ENCODE measurements around the gene HMGB4. TPM values are rescaled to one million over a fixed set of nuclear protein-coding genes. Genes with fewer than 3 reads are reported as not detected.

Gene HMGB4
- total RNA-seq, 1 donor from 2014 or later: not detected

DNA sequence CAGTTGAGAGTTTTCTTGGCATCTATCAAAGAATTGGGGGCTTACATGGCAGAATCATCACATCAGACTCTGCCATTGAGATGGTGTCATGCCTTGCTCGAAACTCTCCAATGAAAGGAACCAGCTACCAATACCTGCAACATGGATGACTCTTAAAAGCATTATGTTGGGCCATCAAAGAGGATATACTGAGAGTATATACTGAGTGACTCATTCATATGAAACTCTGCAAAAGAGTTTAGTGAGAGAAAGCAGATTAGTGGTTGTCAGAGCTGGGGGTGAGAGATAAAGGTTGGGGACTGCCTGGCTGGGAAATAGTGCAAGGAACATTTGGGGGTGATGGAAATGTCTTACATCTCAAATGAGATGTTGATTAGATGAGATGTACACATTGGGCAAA, 14.7 kb upstream of the HMGB4 start:
- no peaks in the 10 kb centered on the region for H3K36me3 Mint-ChIP-seq (ENCODE audit: unreplicated experiment)
- TF ChIP-seq, protein P1, sequence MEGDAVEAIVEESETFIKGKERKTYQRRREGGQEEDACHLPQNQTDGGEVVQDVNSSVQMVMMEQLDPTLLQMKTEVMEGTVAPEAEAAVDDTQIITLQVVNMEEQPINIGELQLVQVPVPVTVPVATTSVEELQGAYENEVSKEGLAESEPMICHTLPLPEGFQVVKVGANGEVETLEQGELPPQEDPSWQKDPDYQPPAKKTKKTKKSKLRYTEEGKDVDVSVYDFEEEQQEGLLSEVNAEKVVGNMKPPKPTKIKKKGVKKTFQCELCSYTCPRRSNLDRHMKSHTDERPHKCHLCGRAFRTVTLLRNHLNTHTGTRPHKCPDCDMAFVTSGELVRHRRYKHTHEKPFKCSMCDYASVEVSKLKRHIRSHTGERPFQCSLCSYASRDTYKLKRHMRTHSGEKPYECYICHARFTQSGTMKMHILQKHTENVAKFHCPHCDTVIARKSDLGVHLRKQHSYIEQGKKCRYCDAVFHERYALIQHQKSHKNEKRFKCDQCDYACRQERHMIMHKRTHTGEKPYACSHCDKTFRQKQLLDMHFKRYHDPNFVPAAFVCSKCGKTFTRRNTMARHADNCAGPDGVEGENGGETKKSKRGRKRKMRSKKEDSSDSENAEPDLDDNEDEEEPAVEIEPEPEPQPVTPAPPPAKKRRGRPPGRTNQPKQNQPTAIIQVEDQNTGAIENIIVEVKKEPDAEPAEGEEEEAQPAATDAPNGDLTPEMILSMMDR (IDR thresholded peaks at IDR 0.05): no peak
- H3K27ac Mint-ChIP-seq (ENCODE audit: unreplicated experiment): no peak overlapping the region
- H3K27me3 Mint-ChIP-seq (ENCODE audit: unreplicated experiment): no peaks in the 10 kb centered on the region
- H3K9me3 Mint-ChIP-seq (ENCODE audit: unreplicated experiment): peaks cover 6% of the 10 kb centered on the region
- H3K4me3 Mint-ChIP-seq (ENCODE audit: unreplicated experiment): no peak overlapping the region
- no peaks in the 10 kb centered on the region for H3K4me1 Mint-ChIP-seq (ENCODE audit: unreplicated experiment)
- no peak for DNase-seq (ENCODE audit: extremely low spot score, unreplicated experiment)

DNA sequence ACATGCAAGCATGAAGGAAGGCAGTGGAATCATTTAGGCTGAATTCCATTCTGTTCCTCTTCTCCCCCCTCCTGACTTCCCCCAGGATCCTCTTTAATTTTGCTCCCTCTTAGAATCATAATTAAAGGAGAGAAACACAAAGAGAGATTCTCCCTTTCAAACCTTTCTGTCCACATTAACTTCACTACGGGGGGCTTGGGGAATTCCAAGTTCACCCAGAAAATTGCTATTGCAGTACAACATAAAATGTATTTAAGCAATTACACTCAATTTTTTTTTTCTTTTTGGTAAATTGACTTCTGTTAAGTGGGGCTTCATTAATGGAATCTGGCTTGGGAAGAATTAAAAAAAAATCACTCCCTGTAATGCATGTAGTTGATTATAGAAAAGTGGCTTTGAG, 13.4 kb upstream of the HMGB4 start:
- no peaks in the 10 kb centered on the region for H3K4me1 Mint-ChIP-seq (ENCODE audit: unreplicated experiment)
- TF ChIP-seq, protein P1 (IDR thresholded peaks at IDR 0.05): no peak
- no peak overlapping the region for H3K4me3 Mint-ChIP-seq (ENCODE audit: unreplicated experiment)
- no peaks in the 10 kb centered on the region for H3K36me3 Mint-ChIP-seq (ENCODE audit: unreplicated experiment)
- no peak for DNase-seq (ENCODE audit: extremely low spot score, unreplicated experiment)
- H3K9me3 Mint-ChIP-seq (ENCODE audit: unreplicated experiment): peaks cover 6% of the 10 kb centered on the region
- no peak overlapping the region for H3K27ac Mint-ChIP-seq (ENCODE audit: unreplicated experiment)
- H3K27me3 Mint-ChIP-seq (ENCODE audit: unreplicated experiment): no peaks in the 10 kb centered on the region

DNA sequence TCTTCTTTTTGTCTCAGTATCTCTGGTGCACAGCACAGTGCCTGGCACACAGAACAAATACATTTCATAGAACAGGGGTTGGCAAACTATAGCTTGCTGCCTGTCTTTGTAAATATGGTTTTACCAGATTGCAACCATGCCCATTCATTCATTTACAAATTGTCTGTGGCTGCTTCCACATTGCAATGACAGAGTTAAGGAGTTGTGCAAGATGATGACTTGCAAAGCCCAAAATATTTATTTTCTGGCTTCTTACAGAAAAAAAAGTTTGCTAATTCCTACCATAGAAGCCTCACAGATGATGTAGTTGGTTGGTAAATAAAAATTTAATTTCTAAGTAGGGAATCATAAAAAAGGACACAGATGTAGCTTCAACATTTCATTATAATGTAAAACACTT, 11.2 kb upstream of the HMGB4 start:
- TF ChIP-seq, protein P1 (IDR thresholded peaks at IDR 0.05): no peak
- Mint-ChIP-seq H3K27me3 (ENCODE audit: unreplicated experiment) (no peaks in the 10 kb centered on the region), H3K9me3 (ENCODE audit: unreplicated experiment) (peaks cover 6% of the 10 kb centered on the region), H3K27ac (ENCODE audit: unreplicated experiment) (no peak overlapping the region), H3K4me1 (ENCODE audit: unreplicated experiment) (no peaks in the 10 kb centered on the region), H3K36me3 (ENCODE audit: unreplicated experiment) (no peaks in the 10 kb centered on the region), H3K4me3 (ENCODE audit: unreplicated experiment) (no peak overlapping the region)
- DNase-seq (ENCODE audit: extremely low spot score, unreplicated experiment): no peak

DNA sequence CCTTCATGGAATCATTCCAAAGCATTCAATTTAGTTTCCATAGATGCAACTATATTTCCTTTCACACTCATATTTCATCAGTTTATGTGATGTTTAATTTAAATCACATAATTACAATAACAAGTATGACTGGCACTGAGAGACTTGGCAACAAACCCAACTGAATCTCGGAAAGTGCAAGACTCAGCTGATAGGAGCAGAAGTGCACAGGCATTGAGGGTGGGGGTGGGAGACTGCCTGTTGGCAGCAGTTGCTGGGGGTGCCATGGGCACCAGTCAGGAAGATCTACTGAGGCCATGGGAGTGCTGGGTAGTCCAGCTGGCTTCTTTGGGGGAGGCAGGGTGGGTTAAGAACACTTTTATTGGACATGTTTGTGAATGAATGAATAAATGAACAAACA, 10.4 kb upstream of the HMGB4 start:
- TF ChIP-seq, protein P1 (IDR thresholded peaks at IDR 0.05): no peak
- H3K27ac Mint-ChIP-seq (ENCODE audit: unreplicated experiment): no peak overlapping the region
- no peaks in the 10 kb centered on the region for H3K36me3 Mint-ChIP-seq (ENCODE audit: unreplicated experiment)
- no peaks in the 10 kb centered on the region for H3K4me1 Mint-ChIP-seq (ENCODE audit: unreplicated experiment)
- H3K4me3 Mint-ChIP-seq (ENCODE audit: unreplicated experiment): no peak overlapping the region
- DNase-seq (ENCODE audit: extremely low spot score, unreplicated experiment): no peak
- H3K9me3 Mint-ChIP-seq (ENCODE audit: unreplicated experiment): peaks cover 6% of the 10 kb centered on the region
- no peaks in the 10 kb centered on the region for H3K27me3 Mint-ChIP-seq (ENCODE audit: unreplicated experiment)

DNA sequence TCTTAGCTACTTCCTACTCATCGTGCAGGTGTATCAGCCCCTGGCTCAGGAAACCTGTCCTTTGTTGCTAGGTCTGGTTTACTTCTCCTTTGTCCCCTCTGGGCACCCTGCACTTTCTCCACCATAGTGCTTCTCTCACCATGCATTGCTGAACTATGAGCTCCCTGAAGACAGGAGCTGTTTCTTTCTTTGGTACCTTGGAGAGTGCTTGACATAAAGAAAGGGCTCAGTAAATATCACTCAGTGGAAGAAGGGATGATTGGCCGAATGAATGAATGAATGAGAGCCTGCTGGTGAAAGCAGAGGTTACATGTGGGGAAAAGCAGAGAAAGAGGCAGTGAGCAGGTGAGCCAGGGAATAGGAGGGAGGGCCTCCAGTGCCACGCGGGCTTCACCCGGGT, 9.8 kb upstream of the HMGB4 start:
- no peak for DNase-seq (ENCODE audit: extremely low spot score, unreplicated experiment)
- Mint-ChIP-seq H3K36me3 (ENCODE audit: unreplicated experiment) (no peaks in the 10 kb centered on the region), H3K27ac (ENCODE audit: unreplicated experiment) (no peak overlapping the region), H3K4me3 (ENCODE audit: unreplicated experiment) (no peak overlapping the region), H3K27me3 (ENCODE audit: unreplicated experiment) (no peaks in the 10 kb centered on the region), H3K9me3 (ENCODE audit: unreplicated experiment) (peaks cover 6% of the 10 kb centered on the region), H3K4me1 (ENCODE audit: unreplicated experiment) (no peaks in the 10 kb centered on the region)
- TF ChIP-seq, protein P1 (IDR thresholded peaks at IDR 0.05): no peak
